ENCODE measurements around the gene FAM83B. TPM values are rescaled to one million over a fixed set of nuclear protein-coding genes. Genes with fewer than 3 reads are reported as not detected.
"Not testable (repeated sequence)": the region's sequence is repeated elsewhere in the genome, so short reads cannot be mapped to it uniquely, and the experiment has no call there.

The FAM83B gene, protein sequence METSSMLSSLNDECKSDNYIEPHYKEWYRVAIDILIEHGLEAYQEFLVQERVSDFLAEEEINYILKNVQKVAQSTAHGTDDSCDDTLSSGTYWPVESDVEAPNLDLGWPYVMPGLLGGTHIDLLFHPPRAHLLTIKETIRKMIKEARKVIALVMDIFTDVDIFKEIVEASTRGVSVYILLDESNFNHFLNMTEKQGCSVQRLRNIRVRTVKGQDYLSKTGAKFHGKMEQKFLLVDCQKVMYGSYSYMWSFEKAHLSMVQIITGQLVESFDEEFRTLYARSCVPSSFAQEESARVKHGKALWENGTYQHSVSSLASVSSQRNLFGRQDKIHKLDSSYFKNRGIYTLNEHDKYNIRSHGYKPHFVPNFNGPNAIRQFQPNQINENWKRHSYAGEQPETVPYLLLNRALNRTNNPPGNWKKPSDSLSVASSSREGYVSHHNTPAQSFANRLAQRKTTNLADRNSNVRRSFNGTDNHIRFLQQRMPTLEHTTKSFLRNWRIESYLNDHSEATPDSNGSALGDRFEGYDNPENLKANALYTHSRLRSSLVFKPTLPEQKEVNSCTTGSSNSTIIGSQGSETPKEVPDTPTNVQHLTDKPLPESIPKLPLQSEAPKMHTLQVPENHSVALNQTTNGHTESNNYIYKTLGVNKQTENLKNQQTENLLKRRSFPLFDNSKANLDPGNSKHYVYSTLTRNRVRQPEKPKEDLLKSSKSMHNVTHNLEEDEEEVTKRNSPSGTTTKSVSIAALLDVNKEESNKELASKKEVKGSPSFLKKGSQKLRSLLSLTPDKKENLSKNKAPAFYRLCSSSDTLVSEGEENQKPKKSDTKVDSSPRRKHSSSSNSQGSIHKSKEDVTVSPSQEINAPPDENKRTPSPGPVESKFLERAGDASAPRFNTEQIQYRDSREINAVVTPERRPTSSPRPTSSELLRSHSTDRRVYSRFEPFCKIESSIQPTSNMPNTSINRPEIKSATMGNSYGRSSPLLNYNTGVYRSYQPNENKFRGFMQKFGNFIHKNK
- total RNA-seq, result not detected

DNA sequence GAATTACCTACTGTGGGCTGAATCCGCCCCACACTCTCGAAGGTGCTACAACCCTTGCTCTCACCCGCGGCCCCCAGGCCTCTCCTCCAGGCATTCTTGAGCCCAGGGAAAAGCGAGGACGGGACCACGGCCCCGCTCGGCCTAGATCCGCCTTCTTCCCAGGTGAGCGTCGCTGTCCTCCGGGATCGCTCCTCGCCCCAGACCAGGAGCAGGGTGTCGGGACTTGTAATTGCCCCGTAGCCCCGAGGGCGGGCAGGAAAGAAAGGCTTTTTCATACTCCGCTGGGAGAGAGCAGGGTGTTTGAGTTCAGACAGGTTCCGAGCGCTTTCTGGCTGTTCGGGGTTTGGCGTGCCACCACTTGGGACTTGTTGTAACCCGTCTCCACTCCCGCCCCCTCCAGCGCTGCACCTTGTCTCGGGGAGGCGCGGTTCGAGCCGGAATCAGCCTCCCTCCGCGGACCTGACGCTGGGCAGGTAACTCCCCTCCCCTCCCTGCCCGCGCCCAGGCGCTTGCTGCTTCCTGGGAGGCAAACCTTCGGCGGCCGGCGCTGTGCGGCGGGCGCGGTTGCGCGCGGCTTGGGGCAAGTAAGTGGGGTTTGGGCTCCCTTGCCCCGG, at the start of gene FAM83B:
Gene FAM83B, plus strand, starts transcription at position 529 of the 614 bp plus-strand sequence. CDS start 23,476 bp downstream, outside the sequence.
- peaks cover 12% of the 10 kb centered on the region for H3K27me3 ChIP-seq
- H3K4me1 ChIP-seq, result peaks cover 0 to 3% of the 10 kb centered on the region in 2 donors
- DNase-seq (ENCODE audit: low spot score in 2 of 2), result no peak
- H3K9me3 ChIP-seq, result no peaks in the 10 kb centered on the region
- H3K27ac ChIP-seq, result no peak within 1 kb of the TSS
- TF ChIP-seq, protein P1, sequence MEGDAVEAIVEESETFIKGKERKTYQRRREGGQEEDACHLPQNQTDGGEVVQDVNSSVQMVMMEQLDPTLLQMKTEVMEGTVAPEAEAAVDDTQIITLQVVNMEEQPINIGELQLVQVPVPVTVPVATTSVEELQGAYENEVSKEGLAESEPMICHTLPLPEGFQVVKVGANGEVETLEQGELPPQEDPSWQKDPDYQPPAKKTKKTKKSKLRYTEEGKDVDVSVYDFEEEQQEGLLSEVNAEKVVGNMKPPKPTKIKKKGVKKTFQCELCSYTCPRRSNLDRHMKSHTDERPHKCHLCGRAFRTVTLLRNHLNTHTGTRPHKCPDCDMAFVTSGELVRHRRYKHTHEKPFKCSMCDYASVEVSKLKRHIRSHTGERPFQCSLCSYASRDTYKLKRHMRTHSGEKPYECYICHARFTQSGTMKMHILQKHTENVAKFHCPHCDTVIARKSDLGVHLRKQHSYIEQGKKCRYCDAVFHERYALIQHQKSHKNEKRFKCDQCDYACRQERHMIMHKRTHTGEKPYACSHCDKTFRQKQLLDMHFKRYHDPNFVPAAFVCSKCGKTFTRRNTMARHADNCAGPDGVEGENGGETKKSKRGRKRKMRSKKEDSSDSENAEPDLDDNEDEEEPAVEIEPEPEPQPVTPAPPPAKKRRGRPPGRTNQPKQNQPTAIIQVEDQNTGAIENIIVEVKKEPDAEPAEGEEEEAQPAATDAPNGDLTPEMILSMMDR (IDR thresholded peaks at IDR 0.05), result no peak
- intact Hi-C loops (cut with DNase I), result no loop called here
- no peaks in the 10 kb centered on the region for H3K36me3 ChIP-seq
- peak within 1 kb of the TSS; percentile 45 to 60 for H3K4me3 ChIP-seq

DNA sequence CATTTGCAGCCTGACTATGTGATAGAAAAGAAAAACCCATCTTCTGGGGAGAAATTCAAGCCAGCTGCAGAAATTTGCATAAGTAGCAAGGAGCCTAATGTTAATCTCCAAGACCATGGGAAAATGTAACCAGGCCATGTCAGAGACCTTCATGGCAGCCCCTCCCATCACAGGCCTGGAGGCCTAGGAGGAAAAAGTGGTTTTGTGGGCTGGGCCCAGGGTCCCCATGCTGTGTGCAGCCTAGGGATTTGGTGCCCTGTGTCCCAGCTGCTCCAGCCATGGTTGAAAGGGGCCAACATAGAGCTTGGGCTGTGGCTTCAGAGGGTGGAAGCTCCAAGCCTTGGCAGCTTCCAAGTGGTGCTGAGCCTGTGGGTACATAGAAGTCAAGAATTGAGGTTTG, 49.7 kb upstream of the FAM83B start:
- DNase-seq (ENCODE audit: low spot score in 2 of 2); H3K4me3 ChIP-seq; intact Hi-C loops (cut with DNase I); H3K27ac ChIP-seq; H3K27me3 ChIP-seq; H3K9me3 ChIP-seq; H3K36me3 ChIP-seq; H3K4me1 ChIP-seq: not testable (repeated sequence)

DNA sequence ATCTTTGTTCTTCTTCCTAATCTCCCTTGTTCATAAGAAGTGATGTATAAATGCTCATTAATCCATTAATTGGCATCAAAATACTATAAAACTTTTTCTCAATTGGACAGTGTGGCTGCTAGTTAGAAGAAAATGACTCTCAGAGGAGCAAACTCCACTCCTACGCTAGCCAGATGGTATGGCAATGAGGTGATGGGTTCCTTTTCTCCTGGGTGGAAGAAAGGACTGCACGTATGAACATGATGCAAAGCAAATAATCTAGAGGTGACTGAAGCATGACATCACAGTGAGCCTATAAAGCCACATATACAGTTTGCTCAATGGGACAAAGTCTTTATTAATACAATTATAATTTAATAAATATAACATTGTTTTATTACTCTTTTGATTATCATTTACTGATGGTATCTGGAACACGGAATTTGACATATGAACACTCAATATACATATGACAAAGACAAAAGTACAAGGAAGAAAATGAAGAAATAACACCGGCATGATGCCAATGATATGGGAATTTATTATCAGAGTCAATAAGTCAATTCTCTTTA, 46.4 kb upstream of the FAM83B start:
- intact Hi-C loops (cut with DNase I), result no loop called here
- TF ChIP-seq, protein P1 (IDR thresholded peaks at IDR 0.05), result no peak
- H3K27ac ChIP-seq, result no peak overlapping the region
- no peaks in the 10 kb centered on the region for H3K9me3 ChIP-seq
- H3K4me3 ChIP-seq, result no peak overlapping the region
- H3K36me3 ChIP-seq, result no peaks in the 10 kb centered on the region
- no peak for DNase-seq (ENCODE audit: low spot score in 2 of 2)
- no peaks in the 10 kb centered on the region for H3K27me3 ChIP-seq
- no peaks in the 10 kb centered on the region for H3K4me1 ChIP-seq

DNA sequence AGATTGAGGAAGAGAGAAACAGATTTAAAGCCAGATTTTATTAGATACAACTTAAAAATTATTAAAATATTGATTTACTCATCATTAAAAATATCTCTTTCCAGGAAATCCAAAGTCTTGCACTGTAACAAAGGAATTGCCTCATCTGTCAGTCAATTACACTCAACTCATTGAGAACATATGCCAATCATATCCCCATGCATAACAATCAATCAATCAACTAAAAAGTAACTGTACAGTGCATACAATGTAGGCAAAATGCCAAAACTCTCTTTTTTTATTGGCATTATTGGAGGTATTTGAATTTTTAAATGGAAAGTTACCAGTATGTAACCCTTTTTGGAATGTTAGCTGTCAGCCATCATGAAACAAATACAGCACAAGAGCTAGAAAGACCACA, 45.3 kb upstream of the FAM83B start:
- H3K27ac ChIP-seq, result no peak overlapping the region
- H3K4me3 ChIP-seq, result no peak overlapping the region
- DNase-seq (ENCODE audit: low spot score in 2 of 2), result no peak
- H3K4me1 ChIP-seq, result no peaks in the 10 kb centered on the region
- intact Hi-C loops (cut with DNase I), result no loop called here
- H3K9me3 ChIP-seq, result no peaks in the 10 kb centered on the region
- TF ChIP-seq, protein P1 (IDR thresholded peaks at IDR 0.05), result no peak
- H3K36me3 ChIP-seq, result no peaks in the 10 kb centered on the region
- no peaks in the 10 kb centered on the region for H3K27me3 ChIP-seq

DNA sequence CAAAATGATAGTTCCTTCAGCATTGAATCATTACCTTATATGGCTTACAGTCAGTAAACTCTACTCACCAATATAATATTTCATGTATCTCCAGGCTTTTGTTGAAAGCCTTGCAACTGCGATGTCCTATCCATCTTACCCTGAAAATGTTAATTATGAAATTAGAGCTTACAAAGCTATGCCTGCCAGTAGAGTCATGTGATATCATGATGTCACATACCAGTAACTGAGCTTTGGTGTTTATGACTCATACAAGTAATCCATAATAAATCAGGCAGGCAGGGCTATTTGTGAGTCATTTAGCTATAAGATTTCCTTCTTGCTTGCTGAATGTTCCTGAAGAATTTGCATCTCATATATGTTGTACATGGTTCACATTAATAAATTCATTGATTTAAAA, 44.9 kb upstream of the FAM83B start:
- no peak overlapping the region for H3K27ac ChIP-seq
- intact Hi-C loops (cut with DNase I), result no loop called here

More for the DNA sequence above, 44.9 kb upstream of the FAM83B start:
- TF ChIP-seq, protein P1 (IDR thresholded peaks at IDR 0.05), result no peak
- Histone ChIP-seq H3K4me3 (no peak overlapping the region), H3K4me1 (no peaks in the 10 kb centered on the region), H3K9me3 (no peaks in the 10 kb centered on the region), H3K36me3 (no peaks in the 10 kb centered on the region), H3K27me3 (no peaks in the 10 kb centered on the region)
- no peak for DNase-seq (ENCODE audit: low spot score in 2 of 2)
